GM10248 (cell line): ENCODE measurements around the gene PCNT.

Source experiments
- CTCF ChIA-PET: fragments of 300-600 bp; sonication (Branson Sonifier 250); formaldehyde crosslinking; extraction: SDS; loops from one replicate; lab custom pipeline; 2021; ENCODE audit warnings: antibody characterized with exemption; lab: Yijun Ruan, JAX
- POLR2A ChIA-PET: fragments of 350-650 bp; sonication (Branson Sonifier 250); formaldehyde crosslinking; extraction: SDS; loops from one replicate; lab custom pipeline; 2020; ENCODE audit warnings: antibody characterized with exemption; lab: Yijun Ruan, JAX
- DNase-seq: peaks from one replicate; pipeline ENCODE4 v3.0.0; 2012; ENCODE audit errors: extremely low spot score
- TF ChIP-seq, protein P1 (sequence below): IDR thresholded peaks from 2 replicates; pipeline ENCODE4 v1.5.1; 2012; ENCODE audit warnings: mild to moderate bottlenecking, low read depth; ENCODE audit errors: extremely low read depth, missing control alignments, control extremely low read depth

PCNT gene

DNA sequence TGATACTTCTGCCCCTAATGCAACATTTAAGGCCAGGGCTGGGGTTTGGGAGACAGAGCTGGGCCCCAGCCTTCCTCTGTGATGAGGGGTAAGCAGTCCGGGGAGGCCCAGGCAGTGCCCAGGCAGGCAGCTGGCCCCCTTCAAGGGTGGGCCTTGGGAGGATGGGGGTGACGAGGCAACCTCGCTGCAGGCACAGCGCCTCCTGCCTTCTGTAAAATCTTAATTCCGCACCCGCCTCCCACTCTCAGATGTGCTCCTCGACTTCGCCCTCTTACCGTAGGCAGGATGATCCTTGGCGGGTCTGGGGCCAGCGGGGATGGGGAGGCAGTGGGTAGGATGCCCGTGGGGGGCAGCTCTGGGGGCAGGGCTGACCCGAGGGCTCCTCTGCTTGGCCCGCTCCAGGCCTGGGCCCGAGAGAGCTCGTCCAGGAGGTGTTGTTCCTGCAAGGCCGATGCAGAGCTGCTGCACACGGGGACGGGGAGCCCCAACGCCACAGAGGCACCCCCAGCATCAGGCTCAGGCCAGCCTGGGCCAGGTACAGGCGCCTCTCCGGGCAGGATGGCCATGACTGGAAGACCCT, 9.4 kb upstream of the PCNT start:
- TF ChIP-seq, protein P1, sequence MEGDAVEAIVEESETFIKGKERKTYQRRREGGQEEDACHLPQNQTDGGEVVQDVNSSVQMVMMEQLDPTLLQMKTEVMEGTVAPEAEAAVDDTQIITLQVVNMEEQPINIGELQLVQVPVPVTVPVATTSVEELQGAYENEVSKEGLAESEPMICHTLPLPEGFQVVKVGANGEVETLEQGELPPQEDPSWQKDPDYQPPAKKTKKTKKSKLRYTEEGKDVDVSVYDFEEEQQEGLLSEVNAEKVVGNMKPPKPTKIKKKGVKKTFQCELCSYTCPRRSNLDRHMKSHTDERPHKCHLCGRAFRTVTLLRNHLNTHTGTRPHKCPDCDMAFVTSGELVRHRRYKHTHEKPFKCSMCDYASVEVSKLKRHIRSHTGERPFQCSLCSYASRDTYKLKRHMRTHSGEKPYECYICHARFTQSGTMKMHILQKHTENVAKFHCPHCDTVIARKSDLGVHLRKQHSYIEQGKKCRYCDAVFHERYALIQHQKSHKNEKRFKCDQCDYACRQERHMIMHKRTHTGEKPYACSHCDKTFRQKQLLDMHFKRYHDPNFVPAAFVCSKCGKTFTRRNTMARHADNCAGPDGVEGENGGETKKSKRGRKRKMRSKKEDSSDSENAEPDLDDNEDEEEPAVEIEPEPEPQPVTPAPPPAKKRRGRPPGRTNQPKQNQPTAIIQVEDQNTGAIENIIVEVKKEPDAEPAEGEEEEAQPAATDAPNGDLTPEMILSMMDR = no peak
- POLR2A ChIA-PET = interaction anchor here (0.6 kb wide), 1 partner anchor 158 kb away, joined by 3 read pairs; no protein-coding TSS in a partner anchor
- DNase-seq = no peak
- CTCF ChIA-PET = no interaction called here

DNA sequence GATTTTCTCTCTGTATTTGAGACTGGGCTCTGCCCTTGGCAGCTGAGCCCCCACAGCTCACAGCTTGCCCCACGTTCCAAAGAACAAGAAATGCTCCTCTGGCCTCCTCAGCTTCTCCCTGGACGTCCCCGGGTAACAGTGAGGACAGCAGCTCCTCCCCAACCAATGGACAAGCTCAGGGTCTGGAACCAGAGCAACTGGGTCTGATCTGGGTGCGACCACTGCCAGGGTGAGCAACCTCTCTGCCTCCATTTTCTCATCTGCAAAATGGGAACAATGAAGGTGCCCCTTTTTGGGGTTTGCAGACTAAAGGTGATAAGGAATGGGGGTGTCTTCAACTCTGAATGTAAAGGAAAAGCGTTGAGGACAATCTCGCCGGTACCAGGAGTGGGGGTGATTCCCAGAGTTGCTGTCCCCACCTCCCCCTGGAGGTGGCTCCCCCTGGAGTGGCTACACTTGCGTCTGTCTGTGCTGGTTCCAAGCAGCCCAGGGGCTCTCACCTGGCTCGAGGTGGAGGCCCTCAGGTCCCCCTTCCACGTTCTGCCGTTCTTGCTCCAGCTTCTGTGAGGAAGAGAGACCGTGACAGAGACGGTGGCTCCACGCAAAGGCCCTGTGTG, 7.1 kb upstream of the PCNT start:
- CTCF ChIA-PET = no interaction called here
- TF ChIP-seq, protein P1 = no peak
- POLR2A ChIA-PET = no interaction called here
- no peak for DNase-seq

DNA sequence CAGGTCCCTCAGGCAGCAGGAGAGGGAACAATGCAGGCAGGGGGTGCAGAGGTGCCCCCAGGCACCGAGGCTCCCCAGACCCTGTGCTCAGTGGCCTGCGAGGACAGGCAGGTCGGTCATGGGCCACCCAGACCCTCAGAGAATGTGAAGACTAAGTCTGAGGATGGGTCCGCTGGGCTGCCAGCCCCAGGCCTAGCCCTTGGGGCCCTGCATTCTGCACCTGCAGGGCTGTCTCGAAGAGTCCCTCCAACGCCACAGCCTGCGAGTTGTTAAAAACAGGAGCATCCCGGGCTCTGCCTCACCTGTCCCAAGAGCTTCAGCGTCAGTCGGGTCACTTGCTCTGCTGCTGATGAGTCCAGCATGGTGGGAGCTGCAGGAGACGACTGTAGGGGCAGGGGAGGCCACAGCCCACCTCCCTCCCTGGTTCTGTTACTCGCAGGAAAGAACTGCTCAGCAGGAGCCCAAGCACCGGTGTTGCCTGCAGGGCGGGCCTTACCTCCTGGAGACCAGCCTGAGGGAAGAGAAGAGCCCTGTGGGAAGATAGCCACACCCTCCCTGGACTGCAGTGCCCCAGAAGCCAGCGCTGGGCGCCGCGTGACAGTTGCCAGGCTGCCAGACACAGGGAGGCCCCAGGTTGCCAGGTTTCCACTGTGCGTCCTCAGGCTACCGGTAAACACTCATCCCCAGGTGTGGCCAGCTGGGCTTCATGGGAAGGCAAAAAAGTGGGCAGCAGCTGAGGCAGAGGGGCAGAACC, 6.1 kb upstream of the PCNT start:
- TF ChIP-seq, protein P1 = no peak
- ChIA-PET POLR2A (no interaction called here), CTCF (no interaction called here)
- DNase-seq = no peak

DNA sequence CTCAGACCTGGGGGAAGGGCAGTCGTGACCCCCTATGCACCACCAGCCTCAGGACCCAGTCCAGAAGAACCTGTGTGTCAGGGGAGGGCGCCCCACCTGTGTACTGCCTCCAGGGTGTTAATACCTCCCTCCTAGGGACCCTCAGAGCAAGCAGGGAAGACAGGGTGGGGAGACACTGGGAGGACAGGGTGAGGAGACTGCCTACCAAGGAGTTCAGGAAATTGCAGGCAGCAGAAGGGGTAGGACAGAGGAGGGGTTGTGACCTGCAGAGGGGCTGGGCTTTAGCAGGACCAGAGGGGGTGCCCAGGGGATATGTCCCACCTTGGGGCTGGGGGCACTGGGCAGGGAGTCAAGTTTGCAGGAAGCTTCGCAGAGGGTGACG, 5.5 kb upstream of the PCNT start:
- ChIA-PET CTCF (no interaction called here), POLR2A (no interaction called here)

DNA sequence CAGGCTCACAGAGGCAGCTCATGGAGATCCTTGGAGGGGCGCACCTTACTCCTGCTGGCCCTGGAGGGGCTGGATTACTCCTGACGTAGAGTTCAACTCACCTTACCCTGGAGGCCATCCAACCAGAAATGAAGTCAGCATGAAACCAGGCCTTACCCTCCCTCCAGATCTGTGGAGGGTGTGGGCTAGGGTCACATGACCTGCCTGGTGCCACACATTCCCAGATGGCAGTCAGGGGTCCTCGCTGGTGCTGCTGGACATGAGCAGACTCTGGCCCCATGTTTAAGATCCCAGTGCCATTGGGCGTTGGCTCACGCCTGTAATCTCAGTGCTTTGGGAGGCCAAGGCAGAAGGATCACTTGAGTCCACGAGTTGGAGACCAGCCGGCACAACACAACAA, 4.8 kb upstream of the PCNT start:
- CTCF ChIA-PET = no interaction called here
- DNase-seq = no peak
- TF ChIP-seq, protein P1 = no peak
- POLR2A ChIA-PET = no interaction called here

More for the DNA sequence above, 5.5 kb upstream of the PCNT start:
- no peak for DNase-seq
- TF ChIP-seq, protein P1 = no peak

DNA sequence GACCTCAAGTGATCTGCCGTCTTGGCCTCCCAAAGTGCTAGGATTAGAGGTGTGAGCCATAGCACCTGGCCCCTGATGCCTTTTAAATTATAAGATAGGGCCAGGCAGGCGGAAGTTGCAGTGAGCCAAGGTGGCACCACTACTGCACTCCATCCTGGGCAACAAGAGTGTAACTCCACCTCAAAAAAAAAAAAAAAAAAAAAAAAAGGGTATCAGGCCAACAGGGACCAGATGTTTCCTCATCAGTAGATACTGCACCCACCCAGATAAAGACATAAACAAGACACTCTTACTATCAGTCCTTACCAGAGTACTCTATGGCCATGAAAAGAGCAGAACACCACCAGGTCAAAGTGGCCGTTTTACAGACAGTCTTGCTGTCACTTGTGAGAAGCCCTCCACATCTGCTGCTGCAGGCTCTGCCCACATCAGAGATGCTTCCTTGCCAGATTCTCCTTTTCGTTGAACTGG, 3.6 kb upstream of the PCNT start:
- ChIA-PET POLR2A (no interaction called here), CTCF (no interaction called here)
- DNase-seq = no peak
- TF ChIP-seq, protein P1 = no peak
